UCSD-AML1 (cell line): ENCODE results near the gene PPA1.
"Not testable (repeated sequence)": the region's sequence is repeated elsewhere in the genome, so short reads cannot be mapped to it uniquely, and the experiment has no call there.

Source experiments
- DNase-seq: peaks from one replicate; lab custom pipeline; 2025; ENCODE audit not compliant: unreplicated experiment; lab: John Stamatoyannopoulos, UW

Gene PPA1

GRCh38 chr10:70233109-70233938 is at the start of gene PPA1:
Gene PPA1 (minus strand): TSS chr10:70233429. CDS start chr10:70233327, 102 bp downstream.
- peak; percentile 99 for DNase-seq

GRCh38 chr10:70281609-70282008 is 48.4 kb upstream of the PPA1 start:
- DNase-seq, result no peak

GRCh38 chr10:70280099-70280498 is 46.9 kb upstream of the PPA1 start:
- no peak for DNase-seq

- DNase-seq, result no peak
Observed at GRCh38 chr10:70277396-70278030, 44.3 kb upstream of the PPA1 start.

- no peak for DNase-seq
Observed at GRCh38 chr10:70274643-70275042, 41.4 kb upstream of the PPA1 start.

- no peak for DNase-seq
Observed at GRCh38 chr10:70272925-70273316, 39.7 kb upstream of the PPA1 start.

- DNase-seq, result no peak
Observed at GRCh38 chr10:70271996-70272924, 39.0 kb upstream of the PPA1 start.

GRCh38 chr10:70270952-70271351 is 37.7 kb upstream of the PPA1 start:
- DNase-seq, result no peak

- no peak for DNase-seq
Observed at GRCh38 chr10:70269741-70270140, 36.5 kb upstream of the PPA1 start.

GRCh38 chr10:70268376-70268775 is 35.1 kb upstream of the PPA1 start:
- DNase-seq, result no peak

GRCh38 chr10:70267161-70267933 is 34.1 kb upstream of the PPA1 start:
- no peak for DNase-seq

- DNase-seq, result no peak
Observed at GRCh38 chr10:70266701-70267100, 33.5 kb upstream of the PPA1 start.

GRCh38 chr10:70266056-70266455 is 32.8 kb upstream of the PPA1 start:
- no peak for DNase-seq

GRCh38 chr10:70265032-70265689 is 31.9 kb upstream of the PPA1 start:
- DNase-seq, result no peak

GRCh38 chr10:70260734-70261133 is 27.5 kb upstream of the PPA1 start:
- DNase-seq, result no peak

- no peak for DNase-seq
Observed at GRCh38 chr10:70260259-70260658, 27.0 kb upstream of the PPA1 start.

GRCh38 chr10:70258216-70258615 is 25.0 kb upstream of the PPA1 start:
- DNase-seq, result no peak

- not testable (repeated sequence) for DNase-seq
Observed at GRCh38 chr10:70257816-70258215, 24.6 kb upstream of the PPA1 start.

GRCh38 chr10:70256463-70256862 is 23.2 kb upstream of the PPA1 start:
- DNase-seq, result no peak
